Psoas muscle (tissue), 8 donors: ENCODE data around the gene NFIC. TPM values are rescaled to one million over a fixed set of nuclear protein-coding genes. Genes with fewer than 3 reads are reported as not detected.
"Not testable (repeated sequence)": the region's sequence is repeated elsewhere in the genome, so short reads cannot be mapped to it uniquely, and the experiment has no call there.

Source experiments
- ATAC-seq, 4 donors: fragments of 200-7000 bp; cut with Tn5 transposase; one replicate each; pipeline ENCODE4 v1.9.1; 2020; ENCODE audit warnings: moderate library complexity in 3 of 4, mild to moderate bottlenecking in 2 of 4
- DNase-seq, 2 donors: peaks; one replicate each; pipeline ENCODE4 v3.0.0-alpha.2; 2020
- H3K27ac ChIP-seq: fragments of 200-600 bp; one replicate; pipeline ENCODE4 v1.8.0; 2022
- H3K27me3 ChIP-seq, 3 donors: fragments of 200-600 bp in 1 of 3; one replicate each; pipeline versions ENCODE4 v1.6.1 to v1.8.0; 2013 to 2022; ENCODE audit warnings: low read length in 2 of 3, mild to moderate bottlenecking in 2 of 3, moderate library complexity in 1 of 3; ENCODE audit not compliant: insufficient read depth in 3 of 3
- H3K36me3 ChIP-seq, 2 donors: fragments of 200-600 bp in 1 of 2; one replicate each; pipeline versions ENCODE4 v1.6.1 to v1.8.0; 2013 to 2022; ENCODE audit warnings: low read depth in 1 of 2, mild to moderate bottlenecking in 1 of 2, moderate library complexity in 1 of 2; ENCODE audit not compliant: insufficient read depth in 1 of 2
- H3K4me1 ChIP-seq: fragments of 200-600 bp; one replicate; pipeline ENCODE4 v1.8.0; 2022
- H3K4me3 ChIP-seq: fragments of 200-600 bp; one replicate; pipeline ENCODE4 v1.8.0; 2022; ENCODE audit warnings: mild to moderate bottlenecking
- H3K9me3 ChIP-seq: fragments of 200-600 bp; one replicate; pipeline ENCODE4 v1.8.0; 2022
- WGBS, 3 donors: extraction: QIAGEN DNeasy Blood & Tissue Kit; methylation state at CpG; one replicate each; pipeline versions ENCODE4 v1.1.6 to v1.1.7; 2013; 5-methylcytosine and 5-hydroxymethylcytosine counted together
- intact Hi-C, 2 donors: fragments of 100-400 bp; cut with DNase I; formaldehyde crosslinking; loops; one replicate each; pipeline versions ENCODE4 v1.11.0 to v1.14.2; 2022
- polyA plus RNA-seq, 3 donors: library from polyadenylated mRNA; stranded (reverse); fragments of 200-250 nt; gene quantifications; one replicate each; pipeline ENCODE4 v1.2.3, GENCODE V29; 2013
- total RNA-seq, 4 donors: library from RNA; stranded (reverse); fragmentation: NEBNext Ultra II Directional in 2 of 4; extraction: Animal tissue kit (Norgen Biotek cat#: 25700) in 2 of 4; gene quantifications; one replicate each; pipeline versions ENCODE4 v1.2.1 to v1.2.4, GENCODE V29; 2021 to 2023
- TF ChIP-seq, protein P1 (sequence below): fragments of 200-600 bp; IDR thresholded peaks from one replicate; pipeline ENCODE4 v1.8.0; 2022; ENCODE audit warnings: antibody characterized with exemption
- donor health status: healthy with polysubstance abuse.
- donor health status: DM: no; HTN: no; CAD: no; lungs with moderate emphysema.
- donor health status: Bipolar disorder and iron deficiency.
- donor health status: healthy.
- donor health status: DM: yes; HTN: yes; CAD: no.
- donor health status: DM: no; HTN: no; CAD: no.
- donor health status: DM: no; HTN: no; CAD: no.
- donor health status: DM: yes; HTN: yes; CAD: no.

Gene NFIC
- total and polyA plus RNA-seq, 7 donors = 100.0 to 439 (median 270) TPM

DNA sequence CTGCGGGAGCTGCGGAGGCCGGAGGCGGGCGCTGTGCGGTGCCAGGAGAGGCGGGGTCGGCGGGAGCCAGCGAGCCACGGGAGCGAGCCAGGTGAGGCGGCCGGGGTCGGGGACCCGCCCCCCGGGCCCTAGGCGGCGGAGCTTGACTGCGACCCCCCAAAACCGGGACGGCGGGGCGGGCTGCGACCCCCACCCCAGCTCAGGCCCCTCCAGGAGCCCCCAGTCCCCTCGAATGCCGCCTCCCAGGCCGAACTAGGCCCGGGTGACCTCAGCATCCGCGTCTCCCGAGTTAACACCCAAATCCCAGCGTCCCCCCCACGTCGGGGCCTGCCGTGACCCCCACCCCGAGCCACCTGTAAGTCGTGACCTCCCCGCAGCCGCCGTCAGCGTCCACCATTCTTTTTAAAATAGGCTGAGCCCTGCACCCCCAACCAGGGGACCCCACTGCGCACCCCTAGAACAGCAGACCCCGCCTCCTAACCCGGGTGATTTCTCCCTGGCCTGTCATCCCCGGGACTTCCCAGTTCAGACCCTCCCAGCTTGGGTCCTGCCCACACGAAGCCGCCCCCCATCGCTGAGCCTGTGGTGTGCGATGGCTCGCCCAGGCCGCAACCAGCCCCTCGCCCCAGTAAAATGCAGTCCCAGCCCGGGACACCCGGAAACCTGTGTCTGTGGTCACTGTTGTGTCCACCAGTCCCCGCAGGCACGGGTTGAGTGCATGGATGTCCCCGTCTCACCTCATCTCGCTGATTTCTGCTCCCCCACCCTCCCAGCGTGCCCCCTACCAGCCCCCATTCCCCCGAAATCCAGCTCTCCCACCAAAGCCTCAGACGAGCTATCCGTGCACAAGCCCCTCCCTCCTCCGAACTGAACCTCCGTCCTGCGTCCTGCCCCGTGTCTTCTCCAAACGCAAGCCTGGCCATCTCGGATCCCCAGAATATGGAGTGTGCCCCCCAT, 140.3 kb downstream of the NFIC start:
- peaks cover 0 to 17% of the 10 kb centered on the region in 2 donors for H3K36me3 ChIP-seq
- TF ChIP-seq, protein P1, sequence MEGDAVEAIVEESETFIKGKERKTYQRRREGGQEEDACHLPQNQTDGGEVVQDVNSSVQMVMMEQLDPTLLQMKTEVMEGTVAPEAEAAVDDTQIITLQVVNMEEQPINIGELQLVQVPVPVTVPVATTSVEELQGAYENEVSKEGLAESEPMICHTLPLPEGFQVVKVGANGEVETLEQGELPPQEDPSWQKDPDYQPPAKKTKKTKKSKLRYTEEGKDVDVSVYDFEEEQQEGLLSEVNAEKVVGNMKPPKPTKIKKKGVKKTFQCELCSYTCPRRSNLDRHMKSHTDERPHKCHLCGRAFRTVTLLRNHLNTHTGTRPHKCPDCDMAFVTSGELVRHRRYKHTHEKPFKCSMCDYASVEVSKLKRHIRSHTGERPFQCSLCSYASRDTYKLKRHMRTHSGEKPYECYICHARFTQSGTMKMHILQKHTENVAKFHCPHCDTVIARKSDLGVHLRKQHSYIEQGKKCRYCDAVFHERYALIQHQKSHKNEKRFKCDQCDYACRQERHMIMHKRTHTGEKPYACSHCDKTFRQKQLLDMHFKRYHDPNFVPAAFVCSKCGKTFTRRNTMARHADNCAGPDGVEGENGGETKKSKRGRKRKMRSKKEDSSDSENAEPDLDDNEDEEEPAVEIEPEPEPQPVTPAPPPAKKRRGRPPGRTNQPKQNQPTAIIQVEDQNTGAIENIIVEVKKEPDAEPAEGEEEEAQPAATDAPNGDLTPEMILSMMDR = no peak
- H3K4me3 ChIP-seq = peak overlapping the region; percentile 95
- ATAC-seq = peak in 1 of 4 donors; percentile 3
- H3K27me3 ChIP-seq = no peaks in the 10 kb centered on the region
- H3K27ac ChIP-seq = peak overlapping the region; percentile 90
- WGBS, 3 donors = 1 to 3% (median 2%) methylated on average over 42 to 69 of the region's 69 CpGs
- intact Hi-C loops = no loop called here
- H3K9me3 ChIP-seq = no peaks in the 10 kb centered on the region
- H3K4me1 ChIP-seq = peaks cover 13% of the 10 kb centered on the region
- DNase-seq = peak in 1 of 2 donors; percentile 71

DNA sequence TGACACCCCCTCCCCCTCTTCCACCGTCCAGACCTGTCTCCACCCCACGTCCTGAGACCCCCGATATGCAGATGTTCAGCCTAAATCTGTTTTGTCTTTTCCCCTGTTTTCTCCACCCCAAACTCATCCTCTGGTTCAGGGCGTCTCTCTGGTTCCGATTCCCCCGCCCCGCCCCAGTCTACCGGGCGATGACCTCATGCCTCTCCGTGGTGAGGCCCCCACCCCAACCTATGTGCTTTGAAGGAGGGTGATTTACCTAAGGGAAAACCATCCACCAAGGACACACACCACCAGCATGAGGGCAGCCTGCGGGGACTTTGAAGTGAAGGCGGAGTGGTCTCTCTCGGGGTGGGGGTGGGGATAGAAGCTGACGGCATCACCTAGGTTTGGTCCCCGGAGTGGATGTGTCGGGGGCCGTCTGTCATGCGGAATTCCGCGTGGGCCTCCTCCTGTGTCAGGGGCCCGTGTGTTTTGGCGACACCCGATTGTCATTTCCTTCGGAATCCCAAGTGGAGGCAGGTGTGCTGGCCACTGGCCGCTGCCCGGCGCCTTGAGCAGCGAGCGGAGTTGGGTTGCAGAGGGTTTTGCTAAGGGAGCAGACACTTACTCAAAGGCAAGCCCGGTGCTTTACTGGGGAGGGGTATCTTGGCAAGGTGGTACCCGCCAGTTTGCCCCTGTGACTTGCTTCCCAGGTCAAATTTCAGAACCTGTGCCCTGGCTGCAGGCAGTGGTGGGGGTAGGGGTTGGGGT, 141.2 kb downstream of the NFIC start:
- ATAC-seq = no peak
- peak overlapping the region; percentile 41 for H3K27ac ChIP-seq

DNA sequence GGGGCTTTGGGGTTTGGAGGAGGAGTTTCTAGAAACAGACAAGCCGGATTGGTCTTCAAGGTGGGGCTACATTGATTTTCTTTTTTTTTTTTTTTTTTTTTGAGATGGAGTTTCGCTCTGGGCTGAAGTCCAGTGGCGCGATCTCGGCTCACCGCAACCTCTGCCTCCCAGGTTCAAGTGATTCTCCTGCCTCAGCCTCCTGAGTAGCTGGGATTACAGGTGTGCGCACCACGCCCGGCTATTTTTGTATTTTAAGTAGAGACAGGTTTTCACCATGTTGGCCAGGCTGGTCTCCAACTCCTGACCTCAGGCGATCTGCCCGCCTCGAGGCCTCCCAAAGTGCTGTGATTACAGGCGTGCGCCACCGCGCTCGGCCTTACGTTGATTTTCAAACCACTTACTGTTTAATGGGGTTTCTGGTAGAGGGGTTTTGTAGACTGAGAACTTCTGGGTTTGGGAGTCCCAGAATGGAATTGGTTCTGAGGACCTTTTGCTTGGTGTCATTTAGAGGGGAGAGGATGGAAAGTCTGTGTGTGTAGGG, 141.8 kb downstream of the NFIC start:
- ATAC-seq, H3K27ac ChIP-seq, intact Hi-C loops, H3K27me3 ChIP-seq, H3K4me3 ChIP-seq, DNase-seq, H3K9me3 ChIP-seq: not testable (repeated sequence)
- Histone ChIP-seq H3K36me3 (peaks cover 0 to 17% of the 10 kb centered on the region in 2 donors), H3K4me1 (peaks cover 19% of the 10 kb centered on the region)
- WGBS, 3 donors = 93 to 96% (median 94%) methylated on average over 17 to 18 of the region's 18 CpGs

More for the DNA sequence above, 141.2 kb downstream of the NFIC start:
- WGBS, 3 donors = 23 to 34% (median 28%) methylated on average over 31 of the region's 31 CpGs
- DNase-seq = no peak
- Histone ChIP-seq H3K9me3 (no peaks in the 10 kb centered on the region), H3K4me1 (peaks cover 13% of the 10 kb centered on the region), H3K27me3 (no peaks in the 10 kb centered on the region), H3K4me3 (peak overlapping the region; percentile 95), H3K36me3 (peaks cover 0 to 17% of the 10 kb centered on the region in 2 donors)
- TF ChIP-seq, protein P1 = no peak
- intact Hi-C loops = no loop called here

DNA sequence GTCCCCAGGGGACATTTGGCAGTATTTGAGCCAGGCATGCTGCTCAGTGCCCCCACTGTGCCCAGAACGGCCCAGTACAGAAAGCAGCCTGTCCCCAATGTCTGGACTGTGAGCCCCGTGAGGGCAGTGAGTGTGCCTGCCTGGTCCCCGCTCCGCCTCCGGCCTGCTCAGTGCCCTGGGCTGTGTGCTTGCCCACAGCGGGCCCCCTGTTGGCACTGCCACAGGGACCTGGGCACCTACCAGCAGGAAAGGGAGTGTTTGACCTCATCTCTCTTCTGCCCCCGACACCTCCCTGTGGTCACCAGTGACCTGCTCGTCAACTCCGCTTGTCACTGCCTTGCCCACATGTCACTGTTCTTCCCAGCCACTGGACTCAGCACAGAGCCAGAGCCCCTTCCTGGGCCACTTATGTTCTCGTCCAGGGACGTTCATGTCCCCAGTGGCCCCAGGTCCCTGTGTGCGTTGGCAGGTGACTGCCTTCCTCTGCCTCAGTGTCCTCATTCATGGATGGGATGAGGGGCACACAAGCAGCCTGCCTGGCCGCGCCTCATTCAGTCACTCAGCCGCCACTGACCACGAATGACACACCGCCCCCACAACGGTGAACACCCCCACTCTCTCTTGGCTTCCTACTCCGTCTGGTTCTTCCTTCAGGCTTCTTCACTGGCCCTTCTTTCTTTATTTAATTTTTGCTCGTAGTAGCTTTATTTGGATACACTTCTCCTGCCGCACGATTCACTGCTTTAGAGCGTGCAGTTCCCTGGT, 142.6 kb downstream of the NFIC start:
- intact Hi-C loops = no loop called here
- Histone ChIP-seq H3K36me3 (peaks cover 0 to 17% of the 10 kb centered on the region in 2 donors), H3K4me3 (no peak overlapping the region), H3K4me1 (peaks cover 21% of the 10 kb centered on the region), H3K9me3 (no peaks in the 10 kb centered on the region), H3K27ac (no peak overlapping the region), H3K27me3 (no peaks in the 10 kb centered on the region)
- DNase-seq (no peak), ATAC-seq (no peak)
- TF ChIP-seq, protein P1 = no peak
- WGBS, 3 donors = 85% methylated on average over 20 to 23 of the region's 23 CpGs
